Activated CD8-positive, alpha-beta T cell treated with anti-CD3 and anti-CD28 coated beads for 36 hours (primary cell): ENCODE data around the gene MLH3. TPM values are rescaled to one million over a fixed set of nuclear protein-coding genes. Genes with fewer than 3 reads are reported as not detected.

Experiments used
- ATAC-seq: fragments of 200-7000 bp; cut with Tn5 transposase; one replicate; pipeline ENCODE4 v1.10.0; 2021; ENCODE audit warnings: mild to moderate bottlenecking, moderate library complexity
- CTCF ChIA-PET: fragments of 350-600 bp; sonication (Branson Sonifier 250); formaldehyde crosslinking; loops from one replicate; lab custom pipeline; 2021; ENCODE audit warnings: antibody characterized with exemption; lab: Charles Lee
- POLR2A ChIA-PET: fragments of 350-600 bp; sonication (Branson Sonifier 250); formaldehyde crosslinking; loops from one replicate; lab custom pipeline; 2021; ENCODE audit warnings: antibody characterized with exemption; lab: Charles Lee
- DNase-seq: peaks from one replicate; pipeline ENCODE4 v3.0.0-alpha.2; 2020
- H3K27ac Mint-ChIP-seq: one replicate; pipeline ENCODE4 v1.8.0; 2021; ENCODE audit warnings: mild to moderate bottlenecking, mixed read lengths
- H3K27me3 Mint-ChIP-seq: one replicate; pipeline ENCODE4 v1.8.0; 2021; ENCODE audit warnings: mixed read lengths
- H3K36me3 Mint-ChIP-seq: one replicate; pipeline ENCODE4 v1.8.0; 2021; ENCODE audit warnings: low read depth, mixed read lengths
- H3K4me1 Mint-ChIP-seq: one replicate; pipeline ENCODE4 v1.8.0; 2021; ENCODE audit warnings: low read depth, mixed read lengths
- H3K4me3 Mint-ChIP-seq: one replicate; pipeline ENCODE4 v1.8.0; 2021; ENCODE audit warnings: mild to moderate bottlenecking, moderate library complexity, mixed read lengths
- H3K9me3 Mint-ChIP-seq: one replicate; pipeline ENCODE4 v1.8.0; 2021; ENCODE audit warnings: mixed read lengths
- intact Hi-C: fragments of 100-400 bp; cut with micrococcal nuclease; formaldehyde crosslinking; loops from one replicate; pipeline ENCODE4 v1.10.0; 2022
- total RNA-seq, 2 experiments: library from RNA; stranded (reverse); gene quantifications; one replicate each; pipeline ENCODE4 v1.2.3, GENCODE V29; 2021
- TF ChIP-seq, protein P1 (sequence below): fragments of 200-600 bp; IDR thresholded peaks from one replicate; pipeline ENCODE4 v1.8.0; 2022; ENCODE audit warnings: antibody characterized with exemption, mild to moderate bottlenecking

The MLH3 gene
- total RNA-seq, 2 experiments from 2014 or later: 26.8 to 29.0 TPM

GRCh38 chr14:75040507-75040906 is 10.8 kb downstream of the MLH3 start:
- Mint-ChIP-seq H3K36me3 (peaks cover 23% of the 10 kb centered on the region), H3K4me3 (no peak overlapping the region), H3K27ac (no peak overlapping the region), H3K9me3 (no peaks in the 10 kb centered on the region), H3K4me1 (peaks cover 16% of the 10 kb centered on the region), H3K27me3 (no peaks in the 10 kb centered on the region)
- ChIA-PET POLR2A (no interaction called here), CTCF (interaction anchor here (1.0 kb wide), 1 partner anchor 95 kb away, joined by 3 read pairs; no protein-coding TSS in a partner anchor)
- TF ChIP-seq, protein P1, sequence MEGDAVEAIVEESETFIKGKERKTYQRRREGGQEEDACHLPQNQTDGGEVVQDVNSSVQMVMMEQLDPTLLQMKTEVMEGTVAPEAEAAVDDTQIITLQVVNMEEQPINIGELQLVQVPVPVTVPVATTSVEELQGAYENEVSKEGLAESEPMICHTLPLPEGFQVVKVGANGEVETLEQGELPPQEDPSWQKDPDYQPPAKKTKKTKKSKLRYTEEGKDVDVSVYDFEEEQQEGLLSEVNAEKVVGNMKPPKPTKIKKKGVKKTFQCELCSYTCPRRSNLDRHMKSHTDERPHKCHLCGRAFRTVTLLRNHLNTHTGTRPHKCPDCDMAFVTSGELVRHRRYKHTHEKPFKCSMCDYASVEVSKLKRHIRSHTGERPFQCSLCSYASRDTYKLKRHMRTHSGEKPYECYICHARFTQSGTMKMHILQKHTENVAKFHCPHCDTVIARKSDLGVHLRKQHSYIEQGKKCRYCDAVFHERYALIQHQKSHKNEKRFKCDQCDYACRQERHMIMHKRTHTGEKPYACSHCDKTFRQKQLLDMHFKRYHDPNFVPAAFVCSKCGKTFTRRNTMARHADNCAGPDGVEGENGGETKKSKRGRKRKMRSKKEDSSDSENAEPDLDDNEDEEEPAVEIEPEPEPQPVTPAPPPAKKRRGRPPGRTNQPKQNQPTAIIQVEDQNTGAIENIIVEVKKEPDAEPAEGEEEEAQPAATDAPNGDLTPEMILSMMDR: no peak
- intact Hi-C loops: no loop called here
- no peak for ATAC-seq
- no peak for DNase-seq

GRCh38 chr14:75032939-75033338 is 18.3 kb downstream of the MLH3 start:
- H3K27me3 Mint-ChIP-seq: no peaks in the 10 kb centered on the region
- CTCF ChIA-PET: interaction anchor here (1.2 to 2.2 kb wide), 2 partner anchors 10 to 55 kb away, joined by 3 to 7 read pairs; no protein-coding TSS in a partner anchor
- intact Hi-C loops: no loop called here
- DNase-seq: no peak
- TF ChIP-seq, protein P1: no peak
- H3K36me3 Mint-ChIP-seq: peaks cover 39% of the 10 kb centered on the region
- no peak for ATAC-seq
- H3K4me1 Mint-ChIP-seq: no peaks in the 10 kb centered on the region
- POLR2A ChIA-PET: interaction anchor here (1.3 kb wide), 1 partner anchor 12 kb away, joined by 3 read pairs; no protein-coding TSS in a partner anchor
- no peaks in the 10 kb centered on the region for H3K9me3 Mint-ChIP-seq
- no peak overlapping the region for H3K4me3 Mint-ChIP-seq
- H3K27ac Mint-ChIP-seq: no peak overlapping the region

- ATAC-seq (no peak), DNase-seq (no peak)
- Mint-ChIP-seq H3K4me1 (no peaks in the 10 kb centered on the region), H3K4me3 (no peak overlapping the region), H3K9me3 (no peaks in the 10 kb centered on the region), H3K27me3 (no peaks in the 10 kb centered on the region), H3K36me3 (peaks cover 31% of the 10 kb centered on the region), H3K27ac (no peak overlapping the region)
- CTCF ChIA-PET: interaction anchor here (0.9 to 1.1 kb wide), 2 partner anchors 84 to 102 kb away, joined by 3 to 4 read pairs; no protein-coding TSS in a partner anchor
- intact Hi-C loops: no loop called here
- POLR2A ChIA-PET: no interaction called here
- TF ChIP-seq, protein P1: no peak
These were observed 21.1 kb downstream of the MLH3 start for GRCh38 chr14:75030147-75030546.

- no peak for ATAC-seq
- H3K9me3 Mint-ChIP-seq: no peaks in the 10 kb centered on the region
- intact Hi-C loops: no loop called here
- no peak overlapping the region for H3K4me3 Mint-ChIP-seq
- no peak overlapping the region for H3K27ac Mint-ChIP-seq
- DNase-seq: no peak
- H3K4me1 Mint-ChIP-seq: no peaks in the 10 kb centered on the region
- CTCF ChIA-PET: interaction anchor here (1.5 kb wide), 1 partner anchor 22 kb away, joined by 3 read pairs; no protein-coding TSS in a partner anchor
- no peaks in the 10 kb centered on the region for H3K27me3 Mint-ChIP-seq
- TF ChIP-seq, protein P1: no peak
- H3K36me3 Mint-ChIP-seq: peaks cover 23% of the 10 kb centered on the region
- POLR2A ChIA-PET: interaction anchor here (1.2 to 1.4 kb wide), 2 partner anchors 12 to 14 kb away, joined by 4 read pairs; no protein-coding TSS in a partner anchor
These were observed 25.4 kb downstream of the MLH3 start for GRCh38 chr14:75025876-75026275.

- no peak overlapping the region for H3K4me3 Mint-ChIP-seq
- POLR2A ChIA-PET: interaction anchor here (0.6 to 1.4 kb wide), 5 partner anchors 9 to 22 kb away, joined by 3 to 4 read pairs (median 3); no protein-coding TSS in a partner anchor
- ATAC-seq: no peak
- intact Hi-C loops: no loop called here
- H3K27me3 Mint-ChIP-seq: no peaks in the 10 kb centered on the region
- CTCF ChIA-PET: interaction anchor here (0.8 to 3.7 kb wide), 8 partner anchors 9 to 164 kb away, joined by 3 to 11 read pairs (median 3); no protein-coding TSS in a partner anchor
- no peak for DNase-seq
- H3K9me3 Mint-ChIP-seq: no peaks in the 10 kb centered on the region
- peaks cover 23% of the 10 kb centered on the region for H3K36me3 Mint-ChIP-seq
- TF ChIP-seq, protein P1: no peak
- no peaks in the 10 kb centered on the region for H3K4me1 Mint-ChIP-seq
- H3K27ac Mint-ChIP-seq: no peak overlapping the region
These were observed 26.2 kb downstream of the MLH3 start for GRCh38 chr14:75025082-75025481.
